ENCODE measurements around the gene DAP.
"Not testable (repeated sequence)": the region's sequence is repeated elsewhere in the genome, so short reads cannot be mapped to it uniquely, and the experiment has no call there.

The DAP gene

DNA sequence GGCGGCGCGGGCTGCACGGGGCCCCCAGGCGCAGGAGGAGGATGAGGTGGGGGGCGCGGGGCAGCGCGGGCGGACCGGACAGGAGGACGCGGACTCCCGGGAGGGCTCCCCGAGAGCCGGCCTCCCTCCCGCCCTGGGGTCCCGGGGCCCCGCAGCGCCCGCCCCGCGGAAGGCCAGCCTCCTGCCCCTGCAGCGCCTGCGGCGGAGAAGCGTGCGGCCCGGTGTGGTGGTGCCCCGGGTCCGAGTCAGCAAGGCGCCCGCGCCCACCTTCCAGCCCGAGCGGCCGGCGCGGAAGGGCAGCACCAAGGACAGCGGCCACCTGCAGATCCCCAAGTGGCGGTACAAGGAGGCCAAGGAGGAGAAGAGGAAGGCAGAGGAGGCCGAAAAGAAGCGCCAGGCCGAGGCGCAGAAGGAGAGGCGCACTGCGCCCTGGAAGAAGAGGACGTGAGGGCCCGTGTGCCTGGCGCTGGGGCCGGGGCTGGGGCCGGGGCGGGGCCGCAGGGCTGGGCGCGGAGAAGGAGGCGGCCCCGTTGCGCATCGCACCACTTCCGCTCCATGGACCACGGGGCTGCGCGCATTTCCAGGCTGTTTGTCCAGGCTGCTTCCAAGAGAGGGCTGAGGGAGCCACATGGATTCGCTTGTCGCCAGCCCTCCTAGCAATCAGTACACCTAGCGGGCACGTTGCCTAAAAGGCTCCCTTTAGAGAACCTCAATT is 111.2 kb downstream of the DAP start:
- DNase-seq: no peak

DNA sequence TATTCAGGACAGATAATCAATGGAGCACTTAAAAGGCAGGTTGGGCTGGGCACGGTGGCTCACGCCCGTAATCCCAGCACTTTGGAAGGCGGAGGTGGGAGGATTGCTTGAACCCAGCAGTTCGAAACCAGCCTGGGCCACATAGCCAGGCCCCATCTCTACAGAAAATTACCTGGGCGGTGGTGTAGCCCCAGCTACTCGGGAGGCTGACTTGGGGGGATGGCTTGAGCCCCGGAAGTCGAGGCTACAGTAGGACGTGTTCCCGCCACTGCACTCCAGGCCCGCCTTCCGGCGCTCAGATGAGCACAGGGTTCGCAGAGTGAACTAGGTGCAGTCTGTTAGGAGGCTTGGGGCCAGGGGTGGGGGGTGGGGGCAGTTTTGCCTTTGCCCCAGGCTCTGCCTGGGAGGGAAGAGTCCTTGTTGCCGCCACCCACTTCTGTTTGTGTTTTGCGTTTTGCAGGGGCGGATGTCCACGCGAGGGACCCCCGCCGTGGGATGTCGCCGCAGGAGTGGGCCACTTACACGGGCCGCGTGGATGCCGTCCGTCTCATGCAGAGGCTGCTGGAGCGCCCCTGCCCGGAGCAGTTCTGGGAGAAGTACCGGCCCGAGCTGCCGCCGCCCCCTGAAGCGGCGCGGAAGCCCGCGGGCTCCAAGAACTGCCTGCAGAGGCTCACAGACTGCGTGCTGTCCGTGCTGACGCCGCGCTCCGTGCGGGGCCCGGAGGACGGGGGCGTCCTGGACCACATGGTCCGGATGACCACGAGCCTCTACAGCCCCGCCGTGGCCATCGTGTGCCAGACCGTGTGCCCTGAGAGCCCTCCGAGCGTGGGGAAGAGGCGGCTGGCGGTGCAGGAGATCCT is 112.0 kb downstream of the DAP start:
- no peak for DNase-seq

DNA sequence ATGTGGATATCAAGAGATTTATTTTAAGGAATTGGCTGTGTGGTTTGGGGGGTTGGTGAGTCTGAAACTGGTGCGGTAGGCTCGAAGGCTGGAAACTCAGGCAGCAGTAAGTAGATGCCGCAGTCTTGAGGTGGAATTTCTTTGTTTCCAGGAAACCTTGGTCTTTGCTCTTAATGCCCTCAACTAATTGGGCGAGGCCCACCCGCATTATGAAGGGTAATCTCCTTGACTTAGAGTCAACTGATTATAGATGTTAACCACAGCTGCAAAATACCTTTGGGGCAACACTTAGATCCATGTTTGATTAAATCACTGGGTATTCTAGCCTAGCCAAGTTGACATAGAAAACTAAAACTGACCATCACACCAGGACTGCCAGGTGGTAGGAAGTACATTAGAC is 113.4 kb downstream of the DAP start:
- no peak for DNase-seq

DNA sequence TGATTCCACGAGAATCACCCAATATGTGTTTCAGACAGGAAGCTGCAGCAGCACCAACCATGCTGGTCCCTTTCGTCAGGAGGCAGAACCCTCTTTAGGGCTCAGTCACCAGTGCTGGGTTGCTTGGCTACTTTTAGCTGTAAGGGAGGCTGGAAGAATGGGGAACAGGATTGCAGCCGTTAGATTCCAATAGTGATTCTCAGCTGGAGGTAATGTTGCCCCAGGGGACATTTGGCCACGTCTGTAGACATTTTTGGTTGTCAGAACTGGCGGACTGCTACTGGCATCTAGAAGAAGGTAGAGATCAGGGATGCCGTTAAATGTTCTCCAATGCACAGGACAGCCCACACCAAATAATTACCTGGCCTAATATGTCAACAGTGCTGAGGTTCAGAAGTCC is 115.4 kb downstream of the DAP start:
- DNase-seq: no peak

DNA sequence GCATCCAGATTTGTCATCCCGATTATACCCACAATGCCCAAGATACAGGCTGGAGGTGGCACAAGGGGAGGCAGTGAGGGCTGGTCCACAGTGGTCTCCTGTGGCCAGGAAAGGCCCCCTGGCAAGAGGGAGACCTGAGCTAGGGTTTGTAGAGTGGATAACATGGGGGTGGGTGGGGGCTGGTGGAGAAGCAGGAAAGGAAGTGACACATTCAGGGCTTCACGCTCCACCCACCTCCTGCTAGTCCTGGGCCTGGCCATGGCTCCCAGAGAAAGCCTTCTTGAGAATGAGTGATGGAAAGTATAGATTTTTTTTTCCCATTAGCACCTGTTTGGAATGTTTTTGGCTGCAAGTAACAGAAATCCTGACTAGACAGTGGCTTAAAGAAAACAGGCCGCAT is 115.9 kb downstream of the DAP start:
- DNase-seq: peak; percentile 44

DNA sequence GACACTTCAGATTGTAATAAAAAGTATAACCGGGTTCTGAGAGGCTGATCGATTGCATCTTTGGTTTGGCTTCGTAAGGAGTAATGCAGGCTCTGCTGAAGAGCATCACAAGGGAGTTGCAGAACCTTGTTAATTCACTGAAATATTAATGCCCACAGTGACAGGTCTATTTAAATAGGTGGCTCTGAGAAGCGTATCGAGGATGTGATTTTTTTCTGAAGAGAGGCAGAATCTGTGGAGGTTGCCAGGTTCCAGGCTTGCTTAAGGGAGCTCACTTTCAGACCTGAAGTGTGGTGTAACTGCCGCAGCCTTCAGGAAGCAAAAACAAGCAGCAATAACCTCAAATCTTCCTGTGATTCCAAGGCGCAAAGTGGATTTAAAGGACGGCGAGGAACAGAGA is 116.8 kb downstream of the DAP start:
- no peak for DNase-seq

DNA sequence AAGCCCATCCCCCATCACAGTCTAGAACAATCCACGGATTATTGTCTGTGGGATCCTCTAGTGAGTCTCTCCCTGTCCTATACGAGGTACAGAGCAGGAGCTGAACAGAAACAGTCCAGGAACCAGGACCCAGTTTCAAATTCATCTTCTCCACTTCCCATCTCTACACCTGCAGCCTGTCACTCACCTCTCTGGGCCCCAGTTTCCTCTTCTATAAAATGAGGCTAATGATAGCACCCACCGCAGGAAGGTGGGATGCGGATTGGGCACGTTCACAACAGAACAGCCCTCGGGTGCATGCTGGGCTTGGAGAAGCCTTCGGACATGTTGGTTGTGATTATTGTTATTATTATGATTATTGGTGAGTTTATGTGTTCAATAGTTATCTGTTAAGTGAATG is 118.7 kb downstream of the DAP start:
- no peak for DNase-seq

DNA sequence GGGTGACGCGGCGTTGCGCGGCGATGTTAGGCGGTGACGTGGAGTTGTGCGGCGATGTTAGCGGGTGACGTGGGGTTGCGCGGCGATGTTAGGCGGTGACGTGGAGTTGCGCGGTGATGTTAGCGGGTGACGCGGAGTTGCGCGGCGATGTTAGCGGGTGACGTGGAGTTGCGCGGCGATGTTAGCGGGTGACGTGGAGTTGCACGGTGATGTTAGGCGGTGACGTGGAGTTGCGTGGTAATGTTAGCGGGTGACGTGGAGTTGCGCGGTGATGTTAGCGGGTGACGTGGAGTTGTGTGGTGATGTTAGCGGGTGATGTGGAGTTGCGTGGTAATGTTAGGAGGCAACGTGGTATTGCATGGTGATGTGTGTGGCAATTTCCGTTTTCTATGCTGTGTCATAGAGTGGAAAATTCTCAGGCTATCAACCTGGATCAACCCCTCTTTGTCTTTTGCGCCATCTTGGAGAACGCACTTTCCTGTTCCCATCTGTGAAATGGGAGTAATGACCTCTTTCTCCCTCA is 121.1 kb downstream of the DAP start:
- no peak for DNase-seq

DNA sequence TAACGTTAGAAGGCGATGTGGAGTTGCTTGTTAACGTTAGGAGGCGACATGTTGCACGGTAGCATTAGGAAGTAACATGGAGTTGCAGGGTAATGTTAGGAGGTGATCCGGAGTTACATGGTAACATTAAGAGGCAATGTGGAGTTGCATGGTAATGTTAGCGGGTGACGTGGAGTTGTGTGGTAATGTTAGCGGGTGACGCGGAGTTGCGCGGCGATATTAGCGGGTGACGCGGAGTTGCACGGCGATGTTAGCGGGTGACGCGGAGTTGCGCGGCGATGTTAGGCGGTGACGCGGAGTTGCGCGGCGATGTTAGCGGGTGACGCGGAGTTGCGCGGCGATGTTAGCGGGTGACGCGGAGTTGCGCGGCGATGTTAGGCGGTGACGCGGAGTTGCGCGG is 122.3 kb downstream of the DAP start:
- DNase-seq: not testable (repeated sequence)

DNA sequence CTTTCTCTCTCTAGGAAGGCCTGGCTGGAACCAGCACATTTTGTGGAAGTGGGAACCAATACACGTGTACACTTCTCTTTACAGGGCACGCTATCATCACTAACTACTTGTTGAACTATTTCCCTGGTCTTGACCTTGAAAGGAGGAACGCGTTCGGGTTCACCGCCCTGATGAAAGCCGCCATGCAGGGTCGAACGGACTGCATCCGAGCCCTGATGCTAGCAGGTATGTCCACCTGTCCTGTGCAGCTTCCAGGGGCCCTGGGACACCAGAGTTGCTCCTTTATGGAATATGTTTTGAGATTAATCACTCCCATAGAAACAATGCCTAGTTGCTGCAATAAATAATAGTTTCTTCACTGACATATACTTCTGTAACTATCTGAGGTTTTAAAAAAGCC is 123.1 kb downstream of the DAP start:
- DNase-seq: no peak

DNA sequence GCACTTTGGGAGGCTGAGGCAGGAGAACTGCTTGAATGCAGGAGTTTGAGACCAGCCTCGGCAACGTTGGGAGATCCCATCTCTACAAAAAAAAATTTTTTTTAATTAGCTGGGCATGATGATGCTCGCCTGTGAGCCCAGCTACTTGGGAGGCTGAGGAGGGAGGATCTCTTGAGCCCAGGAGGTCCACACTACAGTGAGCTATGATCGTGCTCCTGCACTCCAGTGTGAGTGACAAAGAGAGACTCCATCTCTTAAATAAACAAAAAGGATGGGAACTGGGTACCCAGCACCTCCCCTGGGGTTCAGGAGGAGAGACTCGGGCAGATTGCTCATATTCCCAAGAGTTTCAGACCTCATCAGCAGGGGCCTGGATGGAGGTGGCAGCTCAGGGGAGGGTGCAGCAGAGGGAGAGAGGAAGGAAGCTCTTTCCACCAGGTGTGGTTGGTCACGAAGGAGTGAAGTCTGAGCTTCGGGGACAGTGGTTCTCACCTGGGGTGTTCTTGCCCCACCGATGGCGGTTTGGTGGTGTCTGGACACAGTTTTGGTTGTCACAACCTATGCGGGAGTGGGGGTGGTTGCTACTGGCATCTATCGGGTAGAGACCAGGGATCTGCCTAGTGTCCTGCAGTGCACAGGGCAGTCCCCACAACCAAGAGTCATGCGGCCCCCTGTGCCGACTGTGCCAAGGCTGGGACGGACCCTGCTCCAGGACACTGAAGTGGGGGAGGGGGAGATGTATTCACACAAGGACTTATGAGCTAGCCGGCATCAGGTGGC is 124.5 kb downstream of the DAP start:
- no peak for DNase-seq

DNA sequence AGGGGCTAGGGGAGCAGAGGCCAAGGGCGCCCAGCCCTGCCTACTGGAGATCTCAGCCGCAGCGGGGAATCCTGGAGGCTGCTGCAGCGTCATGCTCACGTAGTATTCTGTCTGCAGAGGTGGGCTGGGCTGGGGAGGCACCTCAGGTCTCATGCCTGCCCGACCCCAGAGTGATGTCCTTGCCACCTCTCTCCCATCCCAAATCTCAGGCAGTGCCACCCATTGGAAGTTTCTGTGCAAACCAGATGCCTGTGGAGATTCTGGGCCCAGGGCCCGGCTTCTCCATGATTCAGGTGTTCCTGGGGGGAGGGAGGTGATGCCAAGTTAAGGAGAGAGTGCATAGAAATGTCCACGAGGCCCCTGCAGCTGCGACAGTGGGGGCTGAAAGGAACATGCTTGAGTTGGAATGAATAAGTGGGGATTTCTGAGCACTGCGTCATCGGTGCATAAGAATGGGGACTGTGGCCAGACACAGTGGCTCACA is 125.1 kb downstream of the DAP start:
- DNase-seq: peak; percentile 33

DNA sequence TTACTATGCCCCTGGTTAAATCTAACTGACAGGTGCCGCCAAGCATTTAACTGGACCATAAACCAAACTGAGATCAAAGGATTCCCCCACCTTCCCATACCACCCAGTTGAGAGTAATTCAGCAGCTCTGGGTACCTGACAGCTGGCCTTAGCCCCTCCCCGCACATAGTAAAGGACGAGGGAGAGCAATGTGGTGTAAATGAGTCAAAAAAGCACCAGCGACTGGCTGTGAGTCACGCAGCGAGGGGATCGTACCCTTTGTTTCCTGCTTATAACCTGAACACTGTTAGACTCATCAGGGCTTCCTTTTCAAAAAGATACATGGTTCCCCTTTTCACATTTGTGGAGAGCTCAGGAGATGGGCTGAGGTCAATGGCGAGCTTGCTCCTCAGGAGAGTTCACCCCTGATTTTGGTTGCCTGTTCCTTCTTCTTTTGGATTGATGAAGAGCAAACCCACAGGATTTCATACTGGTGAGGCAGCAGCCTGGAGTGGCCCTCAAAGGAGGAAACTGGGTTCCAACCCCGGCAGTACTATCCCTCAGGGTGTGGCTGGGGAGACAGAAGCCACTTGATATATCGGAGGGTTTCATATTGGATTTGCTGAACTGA is 125.7 kb downstream of the DAP start:
- DNase-seq: peak; percentile 89

DNA sequence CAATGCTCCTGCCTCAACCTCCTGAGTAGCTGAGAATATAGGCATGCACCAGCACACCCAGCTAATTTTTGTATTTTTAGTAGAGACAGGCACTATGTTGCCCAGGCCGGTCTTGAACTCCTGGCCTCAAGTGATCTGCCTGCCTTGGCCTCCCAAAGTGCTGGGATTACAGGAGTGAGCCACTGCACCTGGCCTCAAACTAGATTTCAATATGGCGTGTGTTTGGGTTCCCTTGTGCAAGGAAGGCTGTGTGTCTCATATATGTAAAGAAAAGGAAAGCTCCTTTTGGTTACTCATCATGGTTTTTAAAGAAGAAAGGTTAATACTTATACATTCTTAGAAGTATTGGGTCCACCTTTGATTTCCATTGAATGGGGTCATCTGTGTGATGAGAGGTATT is 126.5 kb downstream of the DAP start:
- peak; percentile 25 for DNase-seq

DNA sequence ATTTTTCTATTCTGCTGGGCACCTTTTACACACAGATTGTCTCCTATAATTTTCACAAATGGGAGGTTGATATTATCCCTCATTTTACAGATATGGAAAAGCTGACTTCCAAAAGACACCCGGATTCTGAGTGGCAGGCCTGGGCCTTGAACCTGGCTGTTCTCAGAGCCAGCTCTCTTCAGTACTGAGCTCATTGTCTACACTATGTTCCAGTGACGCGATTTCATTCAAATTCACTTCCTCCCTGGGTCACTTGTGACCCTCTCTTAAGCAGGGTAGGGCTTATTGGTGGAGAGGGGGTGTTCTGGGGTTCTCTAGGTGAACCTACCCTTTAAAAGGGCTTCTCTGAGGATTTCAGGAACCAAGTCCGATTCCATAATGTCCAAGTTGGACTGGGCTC is 127.0 kb downstream of the DAP start:
- no peak for DNase-seq

DNA sequence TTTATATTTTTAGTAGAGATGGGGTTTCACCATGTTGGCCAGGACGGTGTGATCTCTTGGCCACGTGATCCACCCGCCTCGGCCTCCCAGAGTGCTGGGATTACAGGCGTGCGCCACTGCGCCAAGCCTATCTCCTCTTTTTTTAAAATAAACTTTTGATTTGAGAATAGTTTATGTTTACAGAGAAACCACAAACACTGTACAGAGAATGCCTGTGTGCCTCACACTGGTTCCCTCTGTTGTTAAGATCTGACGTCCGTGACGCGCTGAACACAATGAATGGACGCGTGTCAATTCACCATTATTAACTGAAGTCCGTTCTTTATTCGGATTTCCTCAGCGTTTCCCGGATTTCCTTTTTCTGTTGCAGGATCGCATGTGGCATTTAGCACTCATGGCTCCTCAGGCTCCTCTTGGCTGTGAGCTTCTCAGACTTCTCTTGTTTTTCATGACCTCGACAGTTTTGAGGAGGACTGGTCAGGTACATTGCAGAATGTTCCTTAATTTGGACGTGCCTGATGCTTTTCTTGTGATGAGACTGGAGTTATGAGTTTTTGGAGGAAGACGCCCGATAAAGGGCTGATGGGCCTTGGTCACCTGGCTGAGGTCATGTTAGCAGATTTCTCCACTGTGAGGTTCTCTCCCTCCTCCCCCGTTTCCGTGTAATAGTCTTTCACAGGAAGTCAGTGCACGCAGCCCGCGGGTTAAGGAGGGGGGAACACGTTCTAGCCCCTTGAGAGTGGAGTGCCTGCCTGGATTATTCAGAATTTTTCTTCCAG is 127.6 kb downstream of the DAP start:
- DNase-seq: peak; percentile 60

DNA sequence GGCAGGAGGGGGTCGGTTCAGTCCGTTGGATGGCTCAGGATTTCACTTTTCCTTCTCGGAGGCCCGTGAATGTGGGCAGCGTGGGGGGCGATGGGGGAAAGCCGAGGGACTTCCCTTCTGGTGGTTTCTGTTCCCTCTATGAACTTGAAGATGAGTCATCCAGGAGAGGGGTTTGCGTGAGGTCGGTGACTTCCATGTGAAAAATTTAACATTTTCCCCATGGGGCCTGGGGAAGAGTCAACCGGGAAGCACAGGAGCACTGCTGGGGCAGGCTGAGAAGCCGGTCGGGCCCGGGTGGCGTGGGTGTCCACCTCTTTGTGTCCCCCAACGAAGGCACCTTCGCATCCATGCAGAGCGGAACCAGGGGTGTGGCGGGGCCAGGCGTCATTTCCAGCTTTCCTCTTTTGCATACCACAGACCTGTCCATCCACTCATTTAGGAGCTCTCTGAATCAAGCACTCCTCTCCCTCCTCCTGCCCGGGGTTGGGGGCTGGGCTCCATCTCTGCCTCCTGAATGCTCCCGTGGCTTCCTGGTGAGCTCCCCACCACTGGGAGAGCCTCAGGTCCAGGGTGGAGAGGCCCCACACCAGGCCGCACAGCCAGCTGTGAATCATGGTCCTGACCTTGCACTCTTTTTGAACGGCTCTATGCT is 128.8 kb downstream of the DAP start:
- peak; percentile 72 for DNase-seq

DNA sequence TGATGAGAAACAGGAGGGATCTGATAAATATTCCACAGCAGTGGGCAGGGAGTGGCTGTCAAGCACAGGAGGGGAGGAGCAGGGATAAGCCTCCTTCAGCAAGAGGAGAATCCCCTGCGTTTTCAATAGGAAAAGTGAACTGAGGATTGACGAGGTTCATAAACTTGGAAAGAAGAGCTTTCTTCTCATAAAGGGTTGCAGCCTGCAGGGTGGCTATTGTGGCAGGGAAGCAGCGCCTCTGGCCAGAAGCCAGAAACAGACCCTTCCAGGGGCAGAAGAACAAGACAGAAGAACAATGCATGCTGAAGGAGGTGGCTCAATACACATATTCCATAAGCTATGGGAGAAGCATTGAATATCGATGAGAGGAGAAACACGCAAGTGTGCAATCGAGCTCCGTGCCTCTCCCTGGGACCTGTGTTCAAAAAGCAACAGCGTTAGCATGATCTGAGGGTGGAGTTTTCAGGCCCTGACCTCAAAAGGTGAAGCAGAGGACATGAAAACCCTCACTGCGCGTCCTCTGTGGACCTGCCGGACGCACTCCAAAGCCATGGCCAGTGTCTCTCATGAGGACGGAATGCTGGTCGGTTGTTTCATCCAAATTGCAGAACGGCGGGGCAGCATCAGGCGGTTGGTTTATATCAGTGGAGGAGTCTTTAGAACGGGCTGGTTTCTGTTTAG is 129.6 kb downstream of the DAP start:
- no peak for DNase-seq

DNA sequence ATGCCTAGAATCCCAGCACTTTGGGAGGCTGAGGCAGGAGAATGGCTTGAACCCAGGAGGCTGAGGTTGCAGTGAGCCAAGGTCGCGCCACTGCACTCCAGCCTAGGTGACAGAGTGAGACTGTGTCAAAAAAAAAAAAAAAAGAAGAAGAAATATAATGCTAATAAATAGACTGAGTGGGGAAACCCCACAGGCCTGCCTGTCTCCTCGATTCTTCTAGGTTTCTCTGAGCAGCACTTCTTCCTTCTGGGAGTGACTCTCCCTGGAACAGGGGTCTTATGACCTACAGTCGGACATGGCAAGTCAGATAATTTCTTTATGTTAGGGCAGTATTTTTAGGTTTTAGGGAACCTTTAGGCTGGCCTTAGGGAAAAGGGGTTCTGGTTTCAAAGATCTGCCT is 130.3 kb downstream of the DAP start:
- DNase-seq: not testable (repeated sequence)

DNA sequence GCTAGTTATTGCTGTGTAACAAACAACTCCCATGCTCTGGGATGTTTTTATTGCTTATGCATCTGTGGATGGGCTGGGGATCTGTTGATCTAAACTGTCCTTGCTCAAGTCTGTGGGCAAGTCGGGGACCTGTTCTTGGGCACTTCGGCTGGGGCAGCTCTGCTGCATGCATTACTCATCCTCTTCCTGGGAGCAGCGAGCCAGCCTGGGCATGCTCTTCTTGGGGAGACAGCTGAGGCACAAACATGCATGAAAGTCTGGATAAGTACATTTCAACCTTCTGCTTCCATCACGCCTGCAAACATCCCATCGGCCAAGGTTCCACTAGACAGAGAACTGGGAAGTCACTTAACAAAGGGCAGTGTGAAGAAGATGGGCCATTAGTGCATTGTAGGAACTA is 130.9 kb downstream of the DAP start:
- no peak for DNase-seq

DNA sequence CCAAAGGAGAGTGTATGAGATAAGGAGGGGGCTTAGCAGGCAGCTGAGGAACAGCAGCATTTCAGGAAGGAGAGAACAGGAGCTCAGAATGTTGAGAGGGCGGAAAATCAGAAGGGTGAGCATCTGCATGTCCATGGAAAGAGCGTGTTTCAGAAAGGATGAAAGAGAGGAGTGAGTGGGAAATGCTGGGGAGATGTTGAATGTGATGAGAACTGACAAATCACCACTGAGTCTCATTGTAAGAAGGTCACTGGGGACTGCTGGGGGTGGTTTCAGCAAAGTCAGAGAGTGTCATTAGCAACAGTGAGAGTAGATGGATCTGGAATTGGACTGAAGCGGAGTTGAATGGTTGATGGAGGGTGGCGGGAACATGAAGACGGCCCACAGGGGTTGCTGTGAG is 131.4 kb downstream of the DAP start:
- DNase-seq: no peak

All from activated CD4-positive, alpha-beta T cell treated with anti-CD3 and anti-CD28 coated beads for 48 hours (primary cell).